Epithelial cell of esophagus (primary cell): ENCODE data around the gene KRT14.
A peak's percentile ranks its signal among the peaks of the same experiment; 100 is the strongest.

ENCODE experiments used
- DNase-seq: peaks from one replicate; pipeline ENCODE4 v3.0.0; 2010; ENCODE audit warnings: low read depth
- H3K4me3 ChIP-seq: 2 replicates; pipeline ENCODE4 v1.5.1; 2011; ENCODE audit warnings: mild to moderate bottlenecking, low read length, control low read depth
- TF ChIP-seq, protein P1 (sequence below): IDR thresholded peaks from 2 replicates; pipeline ENCODE4 v1.5.1; 2011; ENCODE audit warnings: low read depth, mild to moderate bottlenecking, low read length, control low read depth, inconsistent platforms; ENCODE audit not compliant: insufficient read depth; ENCODE audit errors: missing control alignments

Gene KRT14

DNA sequence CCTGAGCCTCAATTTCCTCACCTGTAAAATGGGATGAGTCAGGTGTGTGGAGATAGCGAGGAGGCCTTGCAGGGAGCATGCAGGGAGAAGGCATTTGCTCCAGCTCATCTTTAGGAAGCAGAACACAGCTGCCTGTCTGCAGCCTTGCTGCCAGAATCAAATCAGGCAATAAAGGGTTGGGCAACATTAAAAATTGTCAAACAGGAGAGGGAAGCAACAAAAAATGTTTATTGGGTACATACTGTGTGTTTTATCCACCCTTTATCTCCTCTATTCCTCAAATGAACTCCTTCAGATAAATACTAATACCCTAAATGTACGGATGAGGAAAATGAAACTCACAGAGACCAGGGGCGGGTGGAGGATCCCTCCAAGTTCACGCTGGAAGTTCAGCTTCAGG, 13.6 kb upstream of the KRT14 start:
- no peak overlapping the region for H3K4me3 ChIP-seq
- TF ChIP-seq, protein P1, sequence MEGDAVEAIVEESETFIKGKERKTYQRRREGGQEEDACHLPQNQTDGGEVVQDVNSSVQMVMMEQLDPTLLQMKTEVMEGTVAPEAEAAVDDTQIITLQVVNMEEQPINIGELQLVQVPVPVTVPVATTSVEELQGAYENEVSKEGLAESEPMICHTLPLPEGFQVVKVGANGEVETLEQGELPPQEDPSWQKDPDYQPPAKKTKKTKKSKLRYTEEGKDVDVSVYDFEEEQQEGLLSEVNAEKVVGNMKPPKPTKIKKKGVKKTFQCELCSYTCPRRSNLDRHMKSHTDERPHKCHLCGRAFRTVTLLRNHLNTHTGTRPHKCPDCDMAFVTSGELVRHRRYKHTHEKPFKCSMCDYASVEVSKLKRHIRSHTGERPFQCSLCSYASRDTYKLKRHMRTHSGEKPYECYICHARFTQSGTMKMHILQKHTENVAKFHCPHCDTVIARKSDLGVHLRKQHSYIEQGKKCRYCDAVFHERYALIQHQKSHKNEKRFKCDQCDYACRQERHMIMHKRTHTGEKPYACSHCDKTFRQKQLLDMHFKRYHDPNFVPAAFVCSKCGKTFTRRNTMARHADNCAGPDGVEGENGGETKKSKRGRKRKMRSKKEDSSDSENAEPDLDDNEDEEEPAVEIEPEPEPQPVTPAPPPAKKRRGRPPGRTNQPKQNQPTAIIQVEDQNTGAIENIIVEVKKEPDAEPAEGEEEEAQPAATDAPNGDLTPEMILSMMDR, result no peak
- DNase-seq, result no peak

DNA sequence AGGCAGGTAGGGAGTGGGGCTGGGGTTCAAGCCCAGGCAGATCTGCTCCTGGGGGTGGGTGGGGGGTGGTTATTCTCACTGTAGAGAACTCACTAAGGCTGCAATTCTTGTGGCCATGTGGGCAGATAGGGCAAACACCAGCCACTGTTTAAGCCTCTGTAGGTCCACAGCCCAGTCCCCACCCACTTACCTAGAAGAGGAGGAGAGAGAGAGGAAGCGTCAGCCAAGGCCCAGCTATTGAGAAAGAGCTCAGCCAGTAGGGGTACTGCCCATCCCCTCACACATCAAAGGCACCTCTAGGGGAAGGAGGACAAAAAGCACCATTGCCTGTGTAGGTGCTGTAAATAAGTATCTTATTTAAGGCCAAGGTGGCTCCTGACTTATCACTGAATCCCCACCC, 13.0 kb upstream of the KRT14 start:
- DNase-seq, result no peak
- TF ChIP-seq, protein P1, result no peak
- no peak overlapping the region for H3K4me3 ChIP-seq

DNA sequence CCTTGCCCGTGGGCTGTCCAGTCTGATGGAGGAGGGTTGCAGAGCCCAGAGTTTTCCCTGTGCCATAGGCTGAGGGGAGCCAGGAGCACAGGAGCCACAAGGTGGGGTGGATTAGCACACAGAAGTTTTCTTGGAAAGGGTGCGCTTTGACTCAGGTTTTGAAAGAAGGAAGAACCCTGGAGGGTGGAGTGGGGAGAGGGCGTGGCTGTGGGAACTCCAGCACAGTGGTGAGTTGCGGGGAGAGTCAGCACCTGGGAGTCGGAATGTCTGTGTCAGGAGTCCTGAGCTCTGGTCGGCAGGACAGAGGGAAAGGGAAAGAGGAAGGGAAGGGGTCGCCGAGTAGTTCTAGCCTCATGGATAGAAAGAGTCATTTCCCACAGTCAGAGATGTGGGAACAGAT, 8.9 kb upstream of the KRT14 start:
- peak; percentile 77 for DNase-seq
- H3K4me3 ChIP-seq, result no peak overlapping the region
- TF ChIP-seq, protein P1, result no peak

DNA sequence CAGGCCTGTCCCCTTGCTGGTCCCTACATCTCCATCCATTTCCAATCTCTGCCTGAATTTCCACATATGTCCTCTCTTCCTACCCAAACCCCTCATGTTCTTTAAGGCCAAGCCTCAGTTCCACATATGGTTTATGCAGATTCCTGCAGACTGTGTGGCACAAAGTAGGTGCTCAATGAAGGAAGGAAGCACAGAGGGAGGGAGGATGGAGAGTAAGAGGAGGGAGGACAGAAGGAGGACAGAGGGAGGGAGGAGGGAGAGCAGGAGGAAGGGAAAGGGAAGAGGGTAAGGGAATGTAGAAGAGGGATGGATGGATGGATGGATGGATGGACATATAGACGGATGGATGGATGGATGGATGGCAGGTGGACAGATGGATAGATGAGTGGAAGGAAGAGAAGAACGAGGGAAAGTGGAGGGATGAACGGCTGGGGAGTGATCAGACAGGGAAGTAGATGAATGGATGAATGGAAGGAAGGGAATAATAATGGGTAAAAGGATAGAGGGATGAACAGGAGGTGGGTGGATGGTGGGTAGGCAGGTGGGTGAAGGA, 7.7 kb upstream of the KRT14 start:
- no peak overlapping the region for H3K4me3 ChIP-seq
- TF ChIP-seq, protein P1, result no peak
- no peak for DNase-seq

DNA sequence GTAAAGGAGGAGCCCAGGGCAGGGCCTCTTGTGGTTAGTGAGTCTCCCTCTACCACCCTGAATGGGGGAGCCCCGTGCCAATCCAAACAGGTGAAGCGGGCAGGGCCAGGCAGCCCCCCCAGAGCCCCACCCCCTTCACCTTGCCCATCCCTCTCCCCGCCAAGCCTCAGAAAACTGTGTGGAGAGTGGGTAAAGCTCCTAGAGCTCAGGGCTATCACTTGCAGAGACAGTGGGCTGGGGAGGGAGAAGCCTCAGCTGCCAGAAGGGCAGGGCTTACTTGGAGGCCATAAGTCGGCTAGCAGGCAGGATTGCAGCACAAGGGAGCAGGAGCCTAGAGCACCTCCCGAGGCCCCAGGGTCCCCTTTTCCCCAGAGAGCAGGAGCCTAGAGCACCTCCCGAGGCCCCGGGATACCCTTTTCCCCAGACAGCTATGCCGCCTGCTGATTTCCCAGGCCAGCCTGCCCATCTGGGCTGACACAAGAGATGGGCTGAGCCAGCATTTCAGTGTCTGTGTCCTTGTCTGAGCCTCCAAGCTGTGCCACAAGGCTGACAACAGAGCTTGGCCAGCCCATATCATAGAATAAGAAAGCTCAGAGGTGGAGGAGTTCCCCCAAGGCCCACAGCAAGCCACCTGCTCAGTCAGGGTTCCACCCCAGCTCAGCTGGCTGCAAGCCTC, 6.7 kb upstream of the KRT14 start:
- H3K4me3 ChIP-seq, result no peak overlapping the region
- TF ChIP-seq, protein P1, result no peak

DNA sequence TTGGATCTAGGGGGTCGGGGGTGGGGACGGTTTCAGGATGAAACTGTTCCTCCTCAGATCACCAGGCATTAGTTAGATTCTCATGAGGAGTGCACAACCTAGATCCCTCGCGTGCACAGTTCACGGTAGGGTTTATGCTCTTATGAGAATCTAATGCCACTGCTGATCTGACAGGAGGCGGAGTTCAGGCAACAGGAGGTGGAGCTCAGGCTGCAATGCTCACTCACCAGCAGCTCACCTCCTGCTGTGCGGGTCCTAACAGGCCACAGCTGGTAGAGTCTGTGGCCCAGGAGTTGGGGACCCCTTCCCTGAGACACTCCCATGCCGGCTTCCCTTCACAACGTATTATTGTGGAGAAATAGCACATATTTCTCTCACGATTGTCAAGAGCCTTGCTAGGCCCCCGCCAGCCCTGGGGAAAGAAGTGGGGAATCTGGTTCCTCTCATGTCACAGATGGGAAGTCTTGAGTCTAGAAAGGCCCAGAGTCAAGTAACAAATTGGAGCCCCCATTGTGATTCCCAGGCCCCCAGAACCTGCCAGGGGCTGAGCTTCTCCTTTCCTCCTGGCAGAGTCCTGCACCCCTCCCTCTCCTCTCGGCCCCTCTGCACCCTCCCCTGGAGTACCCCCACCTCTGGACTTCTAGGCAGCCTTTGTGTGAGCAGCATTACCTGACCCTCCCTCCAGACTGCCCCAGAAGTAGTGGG, 6.1 kb upstream of the KRT14 start:
- DNase-seq, result peak; percentile 71
- H3K4me3 ChIP-seq, result no peak overlapping the region
- TF ChIP-seq, protein P1, result no peak

More for the DNA sequence above, 6.7 kb upstream of the KRT14 start:
- DNase-seq, result no peak
